ENCODE measurements around the gene DHX9.
A peak's percentile ranks its signal among the peaks of the same experiment; 100 is the strongest.

DNA sequence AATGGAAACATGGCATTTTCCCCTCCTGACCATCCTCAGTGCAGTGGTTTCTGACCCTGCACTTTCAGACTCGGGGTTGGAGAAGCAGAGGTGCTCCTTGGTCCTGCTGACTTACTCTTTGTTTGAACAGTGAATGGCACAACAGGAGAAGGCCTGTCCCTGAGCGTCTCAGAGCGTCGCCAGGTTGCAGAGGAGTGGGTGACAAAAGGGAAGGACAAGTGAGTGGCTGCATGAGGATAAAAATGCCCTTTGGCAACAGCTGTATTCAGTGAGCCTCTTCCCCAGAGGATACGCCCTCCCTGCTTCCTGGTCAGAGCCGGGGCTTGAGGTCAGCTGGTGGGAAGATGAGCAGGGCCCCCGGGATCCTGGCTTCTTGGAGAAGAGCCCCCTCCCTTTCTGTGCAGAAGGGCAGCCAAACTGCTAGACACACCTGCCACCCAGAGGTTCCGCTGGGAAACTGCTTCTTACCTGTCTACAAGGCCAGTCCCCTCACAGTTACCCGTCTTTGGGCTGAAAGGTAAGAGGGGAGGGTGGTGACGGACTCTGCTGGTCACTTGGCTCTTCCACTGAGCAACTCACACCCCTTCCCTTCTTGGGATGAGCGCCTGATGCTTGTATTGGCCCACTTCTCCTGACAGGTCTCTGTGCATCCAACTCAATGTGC is 33.0 kb upstream of the DHX9 start:
- TF ChIP-seq NANOG (IDR thresholded peaks at IDR 0.05; ENCODE audit: borderline replicate concordance) (no peak), POLR2AphosphoS5 (IDR thresholded peaks at IDR 0.05; ENCODE audit: low read depth) (no peak), EZH2 (IDR thresholded peaks at IDR 0.05; ENCODE audit: low read depth, unreplicated experiment) (no peak), JUNB (IDR thresholded peaks at IDR 0.05; ENCODE audit: unreplicated experiment) (no peak), EZH2phosphoT487 (IDR thresholded peaks at IDR 0.05; ENCODE audit: unreplicated experiment) (no peak), ZNF114 (CRISPR knock-in tag; IDR thresholded peaks at IDR 0.05) (no peak)
- TF ChIP-seq, protein P1, sequence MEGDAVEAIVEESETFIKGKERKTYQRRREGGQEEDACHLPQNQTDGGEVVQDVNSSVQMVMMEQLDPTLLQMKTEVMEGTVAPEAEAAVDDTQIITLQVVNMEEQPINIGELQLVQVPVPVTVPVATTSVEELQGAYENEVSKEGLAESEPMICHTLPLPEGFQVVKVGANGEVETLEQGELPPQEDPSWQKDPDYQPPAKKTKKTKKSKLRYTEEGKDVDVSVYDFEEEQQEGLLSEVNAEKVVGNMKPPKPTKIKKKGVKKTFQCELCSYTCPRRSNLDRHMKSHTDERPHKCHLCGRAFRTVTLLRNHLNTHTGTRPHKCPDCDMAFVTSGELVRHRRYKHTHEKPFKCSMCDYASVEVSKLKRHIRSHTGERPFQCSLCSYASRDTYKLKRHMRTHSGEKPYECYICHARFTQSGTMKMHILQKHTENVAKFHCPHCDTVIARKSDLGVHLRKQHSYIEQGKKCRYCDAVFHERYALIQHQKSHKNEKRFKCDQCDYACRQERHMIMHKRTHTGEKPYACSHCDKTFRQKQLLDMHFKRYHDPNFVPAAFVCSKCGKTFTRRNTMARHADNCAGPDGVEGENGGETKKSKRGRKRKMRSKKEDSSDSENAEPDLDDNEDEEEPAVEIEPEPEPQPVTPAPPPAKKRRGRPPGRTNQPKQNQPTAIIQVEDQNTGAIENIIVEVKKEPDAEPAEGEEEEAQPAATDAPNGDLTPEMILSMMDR (conservative IDR thresholded peaks at IDR 0.05; ENCODE audit: low read depth in 2 of 2), result peak; percentile 65 to 94
- TF ChIP-seq, protein P2, sequence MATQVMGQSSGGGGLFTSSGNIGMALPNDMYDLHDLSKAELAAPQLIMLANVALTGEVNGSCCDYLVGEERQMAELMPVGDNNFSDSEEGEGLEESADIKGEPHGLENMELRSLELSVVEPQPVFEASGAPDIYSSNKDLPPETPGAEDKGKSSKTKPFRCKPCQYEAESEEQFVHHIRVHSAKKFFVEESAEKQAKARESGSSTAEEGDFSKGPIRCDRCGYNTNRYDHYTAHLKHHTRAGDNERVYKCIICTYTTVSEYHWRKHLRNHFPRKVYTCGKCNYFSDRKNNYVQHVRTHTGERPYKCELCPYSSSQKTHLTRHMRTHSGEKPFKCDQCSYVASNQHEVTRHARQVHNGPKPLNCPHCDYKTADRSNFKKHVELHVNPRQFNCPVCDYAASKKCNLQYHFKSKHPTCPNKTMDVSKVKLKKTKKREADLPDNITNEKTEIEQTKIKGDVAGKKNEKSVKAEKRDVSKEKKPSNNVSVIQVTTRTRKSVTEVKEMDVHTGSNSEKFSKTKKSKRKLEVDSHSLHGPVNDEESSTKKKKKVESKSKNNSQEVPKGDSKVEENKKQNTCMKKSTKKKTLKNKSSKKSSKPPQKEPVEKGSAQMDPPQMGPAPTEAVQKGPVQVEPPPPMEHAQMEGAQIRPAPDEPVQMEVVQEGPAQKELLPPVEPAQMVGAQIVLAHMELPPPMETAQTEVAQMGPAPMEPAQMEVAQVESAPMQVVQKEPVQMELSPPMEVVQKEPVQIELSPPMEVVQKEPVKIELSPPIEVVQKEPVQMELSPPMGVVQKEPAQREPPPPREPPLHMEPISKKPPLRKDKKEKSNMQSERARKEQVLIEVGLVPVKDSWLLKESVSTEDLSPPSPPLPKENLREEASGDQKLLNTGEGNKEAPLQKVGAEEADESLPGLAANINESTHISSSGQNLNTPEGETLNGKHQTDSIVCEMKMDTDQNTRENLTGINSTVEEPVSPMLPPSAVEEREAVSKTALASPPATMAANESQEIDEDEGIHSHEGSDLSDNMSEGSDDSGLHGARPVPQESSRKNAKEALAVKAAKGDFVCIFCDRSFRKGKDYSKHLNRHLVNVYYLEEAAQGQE (IDR thresholded peaks at IDR 0.05; ENCODE audit: unreplicated experiment), result no peak
